IMR-90 (cell line): ENCODE results near the gene IGLL1.

Source experiments
- CHD1 ChIP-seq: IDR thresholded peaks from 2 replicates; pipeline ENCODE4 v1.6.1; 2012; ENCODE audit warnings: low read depth, low read length, improper control_type of control experiment
- CTCF ChIP-seq: conservative IDR thresholded peaks from 2 replicates; pipeline ENCODE4 v1.5.1; 2012; ENCODE audit warnings: mild to moderate bottlenecking, low read depth, low read length, improper control_type of control experiment
- MAZ ChIP-seq: IDR thresholded peaks from 2 replicates; pipeline ENCODE4 v1.6.1; 2012; ENCODE audit warnings: low read depth, mild to moderate bottlenecking, low read length, improper control_type of control experiment, moderate library complexity, borderline replicate concordance
- NFE2L2 ChIP-seq: fragments of 150-350 bp; IDR thresholded peaks from 2 replicates; pipeline ENCODE4 v1.6.1; 2016; ENCODE audit warnings: low read depth, mild to moderate bottlenecking, low read length
- RAD21 ChIP-seq: IDR thresholded peaks from 2 replicates; pipeline ENCODE4 v1.6.1; 2012; ENCODE audit warnings: low read length, improper control_type of control experiment

GRCh38 chr22:23523713-23524112 is 56.4 kb downstream of the IGLL1 start:
- TF ChIP-seq CTCF = no peak
- TF ChIP-seq CHD1 = no peak
- TF ChIP-seq NFE2L2 = no peak
- no peak for TF ChIP-seq RAD21
- no peak for TF ChIP-seq MAZ
